Skeletal muscle satellite cell (primary cell): ENCODE results near the gene FAM120C.
A peak's percentile ranks its signal among the peaks of the same experiment; 100 is the strongest.

Experiments
- H3K27me3 ChIP-seq: 2 replicates; pipeline ENCODE4 v1.7.0; 2013; ENCODE audit warnings: low read length; ENCODE audit not compliant: control insufficient read depth, insufficient read depth
- H3K36me3 ChIP-seq: 2 replicates; pipeline ENCODE4 v1.7.0; 2013; ENCODE audit warnings: mild to moderate bottlenecking, control low read depth, low read length; ENCODE audit not compliant: insufficient read depth
- H3K4me1 ChIP-seq: 2 replicates; pipeline ENCODE4 v1.7.0; 2013; ENCODE audit warnings: low read length; ENCODE audit not compliant: control insufficient read depth, insufficient read depth
- H3K4me2 ChIP-seq: 2 replicates; pipeline ENCODE4 v1.7.0; 2013; ENCODE audit warnings: mild to moderate bottlenecking, low read length
- H3K4me3 ChIP-seq: 2 replicates; pipeline ENCODE4 v1.7.0; 2013; ENCODE audit warnings: low read length
- H3K9ac ChIP-seq: 2 replicates; pipeline ENCODE4 v1.7.0; 2013; ENCODE audit warnings: mild to moderate bottlenecking, low read depth, low read length, moderate library complexity
- H3K9me3 ChIP-seq: replicated peaks from 2 replicates; pipeline ENCODE4 v1.7.0; 2013; ENCODE audit warnings: mild to moderate bottlenecking, control low read depth, low read length

FAM120C gene

DNA sequence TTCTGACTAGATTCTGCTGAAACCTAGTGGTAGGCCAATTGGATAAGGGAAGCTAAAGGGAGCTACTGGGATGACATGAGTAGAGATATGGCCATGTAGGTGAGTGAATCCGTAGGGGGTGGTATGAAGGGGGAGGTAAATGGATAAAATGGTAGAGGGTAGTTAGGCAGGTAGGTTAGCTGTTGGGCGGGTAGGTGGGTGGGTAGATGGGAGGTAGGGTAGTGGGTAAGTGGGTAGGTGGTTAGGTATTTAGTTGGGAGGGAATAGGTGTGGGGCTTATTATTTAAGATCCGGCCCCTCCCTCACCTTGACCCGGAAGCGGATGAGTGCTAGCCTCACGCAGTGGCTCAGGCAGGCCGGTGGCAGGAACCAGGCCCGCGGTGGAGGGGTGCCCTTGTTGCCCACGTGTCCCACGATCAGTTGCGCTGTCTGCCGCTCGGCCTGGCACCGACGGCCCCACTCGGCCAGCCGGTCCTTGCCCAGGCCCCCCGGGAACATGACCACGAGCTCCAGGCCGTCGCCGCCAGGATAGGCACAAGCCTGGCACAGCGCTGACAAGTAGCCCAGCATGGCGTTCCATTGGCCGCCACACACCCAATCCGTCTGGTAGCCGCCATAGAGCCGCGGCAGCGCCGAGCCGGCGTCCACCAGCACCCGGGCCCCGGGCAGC, 725 bp downstream of the FAM120C start:
- no peaks in the 10 kb centered on the region for H3K27me3 ChIP-seq
- peak overlapping the region; percentile 85 for H3K4me3 ChIP-seq
- H3K9ac ChIP-seq = peak overlapping the region; percentile 84
- no peaks in the 10 kb centered on the region for H3K36me3 ChIP-seq
- peaks cover 14% of the 10 kb centered on the region for H3K4me1 ChIP-seq
- H3K4me2 ChIP-seq = peak overlapping the region; percentile 79
- H3K9me3 ChIP-seq = no peaks in the 10 kb centered on the region

DNA sequence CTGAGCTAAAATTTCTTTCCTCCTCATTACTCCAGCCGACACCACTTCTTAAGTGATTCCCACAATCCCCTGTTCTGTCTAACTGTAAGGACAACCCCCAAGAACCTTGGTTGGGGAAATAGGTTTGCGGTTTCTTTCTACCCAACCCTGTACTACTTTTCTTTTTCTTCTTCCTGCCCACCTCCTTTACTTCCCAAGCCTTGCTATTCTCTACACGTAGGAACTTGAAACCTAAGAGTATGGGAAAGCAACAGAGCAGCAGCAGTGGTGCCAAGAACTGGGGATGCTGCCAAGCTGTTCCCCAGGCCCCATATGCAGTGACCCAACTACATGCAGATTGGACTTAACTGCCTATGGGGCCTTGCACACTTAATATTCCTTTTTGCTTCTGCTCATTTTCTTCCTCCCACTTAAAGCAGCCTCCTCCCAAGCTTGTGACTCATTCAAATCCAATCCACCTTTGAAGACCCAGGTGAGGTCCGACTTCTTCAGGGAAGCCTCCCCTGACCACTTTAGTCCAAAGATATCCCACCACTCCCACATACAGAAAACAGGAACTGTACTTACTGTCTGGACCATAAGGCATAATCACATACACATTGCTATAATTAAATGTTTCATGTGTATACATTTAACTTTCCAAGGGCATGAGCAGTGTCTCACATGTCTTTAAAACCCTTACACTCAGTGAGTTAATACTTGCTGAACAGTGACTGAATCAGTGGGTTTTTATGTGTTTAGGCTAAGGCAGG, 1.7 kb downstream of the FAM120C start:
- Histone ChIP-seq H3K4me1 (peaks cover 19% of the 10 kb centered on the region), H3K27me3 (no peaks in the 10 kb centered on the region), H3K36me3 (no peaks in the 10 kb centered on the region), H3K9me3 (no peaks in the 10 kb centered on the region), H3K4me3 (peak overlapping the region; percentile 85), H3K4me2 (peak overlapping the region; percentile 79), H3K9ac (peak overlapping the region; percentile 84)

DNA sequence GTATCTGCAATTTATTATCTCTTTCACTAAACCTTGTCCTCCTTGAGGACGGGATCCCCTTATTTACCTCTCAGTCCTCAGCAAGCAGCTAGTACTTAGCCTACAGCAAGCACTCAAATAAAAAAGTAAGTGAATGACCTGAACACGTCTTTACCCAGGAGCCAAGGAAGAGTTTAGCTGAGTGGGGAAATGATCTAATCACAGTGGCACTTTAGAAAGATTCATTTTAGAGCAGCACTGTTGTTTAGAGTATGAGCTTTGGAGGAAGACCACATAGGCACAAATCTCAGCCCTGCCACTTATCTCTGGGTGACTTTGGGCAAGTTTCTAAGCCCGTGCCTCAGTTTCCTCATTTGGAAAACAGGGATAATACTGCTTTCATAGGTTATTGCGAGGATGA, 2.7 kb downstream of the FAM120C start:
- H3K9me3 ChIP-seq = no peaks in the 10 kb centered on the region
- H3K9ac ChIP-seq = peak overlapping the region; percentile 84
- peaks cover 19% of the 10 kb centered on the region for H3K4me1 ChIP-seq
- peak overlapping the region; percentile 85 for H3K4me3 ChIP-seq
- H3K27me3 ChIP-seq = no peaks in the 10 kb centered on the region
- no peaks in the 10 kb centered on the region for H3K36me3 ChIP-seq
- H3K4me2 ChIP-seq = peak overlapping the region; percentile 79

DNA sequence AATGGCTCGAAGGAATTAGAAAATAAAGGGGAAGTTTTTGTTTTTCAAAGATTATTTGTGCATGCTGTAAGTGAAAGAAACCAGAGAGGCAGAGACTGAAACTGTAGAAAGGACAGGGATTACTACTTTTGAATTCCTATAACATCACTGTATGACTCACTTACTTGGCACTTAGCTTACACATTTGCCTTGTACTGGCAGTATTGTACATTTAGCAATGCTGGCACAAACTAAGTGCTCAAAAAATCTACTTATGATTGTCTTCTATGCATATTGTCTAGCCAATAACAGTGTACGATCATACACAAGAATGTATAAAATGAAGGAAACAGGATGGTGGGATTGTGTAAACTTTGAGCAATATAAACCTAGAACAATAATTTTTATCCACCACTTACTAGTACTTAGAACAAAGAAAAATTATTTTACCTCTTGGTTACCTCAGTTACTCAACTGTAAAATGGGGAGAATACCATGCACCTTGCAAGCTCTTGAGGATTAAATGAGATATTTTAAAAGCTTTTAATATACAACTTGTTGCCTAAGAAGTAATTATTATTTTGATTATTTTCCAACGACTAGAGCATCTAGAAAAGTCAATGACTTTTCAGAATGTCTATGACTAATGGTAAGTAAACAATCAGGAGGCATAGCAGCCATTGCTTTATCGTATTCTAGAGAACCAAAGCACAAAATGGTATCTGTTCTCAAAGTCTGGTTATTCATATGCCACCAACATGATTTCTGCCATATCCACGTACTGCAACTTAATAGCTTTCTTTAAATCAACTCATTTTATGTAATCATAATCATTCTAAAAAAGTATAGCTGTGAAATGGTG, 4.7 kb downstream of the FAM120C start:
- Histone ChIP-seq H3K4me3 (peak overlapping the region; percentile 49), H3K9me3 (no peaks in the 10 kb centered on the region), H3K27me3 (no peaks in the 10 kb centered on the region)

GRCh38 chrX:54177306-54177705, 5.7 kb downstream of the FAM120C start:
- peak overlapping the region; percentile 52 for H3K9ac ChIP-seq
- peaks cover 19% of the 10 kb centered on the region for H3K4me1 ChIP-seq
- no peaks in the 10 kb centered on the region for H3K27me3 ChIP-seq
- H3K9me3 ChIP-seq = no peaks in the 10 kb centered on the region
- H3K36me3 ChIP-seq = no peaks in the 10 kb centered on the region
- H3K4me3 ChIP-seq = no peak overlapping the region
- peak overlapping the region; percentile 79 for H3K4me2 ChIP-seq

More for the DNA sequence above, 4.7 kb downstream of the FAM120C start:
- H3K4me1 ChIP-seq = peaks cover 19% of the 10 kb centered on the region
- peak overlapping the region; percentile 79 for H3K4me2 ChIP-seq
- H3K9ac ChIP-seq = peak overlapping the region; percentile 52
- no peaks in the 10 kb centered on the region for H3K36me3 ChIP-seq

DNA sequence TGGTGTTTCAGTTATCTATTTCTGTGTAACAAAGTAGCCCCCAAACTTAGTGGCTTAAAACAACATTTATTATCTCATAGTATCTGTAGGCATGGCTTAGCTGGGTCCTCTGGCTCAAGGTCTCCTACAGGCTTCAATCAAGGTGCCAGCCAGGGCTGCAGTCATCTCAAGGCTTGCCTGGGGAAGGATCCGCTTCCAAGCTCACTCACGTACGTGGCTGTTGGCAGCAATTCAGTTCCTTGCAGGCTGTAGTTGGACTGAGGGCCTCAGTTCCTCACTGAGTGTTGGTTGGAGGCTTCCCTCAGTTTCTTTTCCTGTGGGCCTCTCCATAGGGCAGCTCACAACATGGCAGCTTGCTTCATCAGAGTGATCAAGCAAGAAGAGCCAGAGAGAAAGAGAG, 9.3 kb downstream of the FAM120C start:
- Histone ChIP-seq H3K4me3 (no peak overlapping the region), H3K27me3 (no peaks in the 10 kb centered on the region), H3K4me2 (no peak overlapping the region), H3K9me3 (no peaks in the 10 kb centered on the region), H3K36me3 (no peaks in the 10 kb centered on the region), H3K4me1 (peaks cover 19% of the 10 kb centered on the region), H3K9ac (no peak overlapping the region)

GRCh38 chrX:54172455-54172854, 10.6 kb downstream of the FAM120C start:
- H3K4me2 ChIP-seq = no peak overlapping the region

GRCh38 chrX:54171527-54172250, 11.4 kb downstream of the FAM120C start:
- Histone ChIP-seq H3K27me3 (no peaks in the 10 kb centered on the region), H3K9me3 (no peaks in the 10 kb centered on the region), H3K4me3 (no peak overlapping the region), H3K4me1 (peaks cover 4% of the 10 kb centered on the region), H3K4me2 (no peak overlapping the region), H3K9ac (no peak overlapping the region), H3K36me3 (no peaks in the 10 kb centered on the region)

More at GRCh38 chrX:54172455-54172854, 10.6 kb downstream of the FAM120C start:
- H3K36me3 ChIP-seq = no peaks in the 10 kb centered on the region
- no peaks in the 10 kb centered on the region for H3K27me3 ChIP-seq
- H3K9me3 ChIP-seq = no peaks in the 10 kb centered on the region
- H3K9ac ChIP-seq = no peak overlapping the region
- no peak overlapping the region for H3K4me3 ChIP-seq
- H3K4me1 ChIP-seq = peaks cover 10% of the 10 kb centered on the region

DNA sequence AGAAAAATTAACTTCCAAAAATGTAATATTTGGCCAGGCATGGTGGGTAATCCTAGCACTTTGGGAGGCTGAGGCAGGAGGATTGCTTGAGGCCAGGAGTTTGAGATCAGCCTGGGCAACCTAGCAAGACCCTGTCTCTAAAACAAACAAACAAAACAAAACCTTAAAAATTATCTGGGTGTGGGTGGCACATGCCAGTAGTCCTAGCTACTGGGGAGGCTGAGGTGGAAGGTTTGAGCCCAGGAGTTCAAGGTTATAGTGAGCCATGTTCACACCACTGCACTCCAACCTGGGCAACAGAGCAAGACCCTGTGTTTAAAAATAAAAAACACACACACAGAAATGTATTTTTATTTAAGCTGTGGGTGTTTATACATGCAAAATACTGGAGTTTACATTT, 12.0 kb downstream of the FAM120C start:
- peaks cover 4% of the 10 kb centered on the region for H3K4me1 ChIP-seq

DNA sequence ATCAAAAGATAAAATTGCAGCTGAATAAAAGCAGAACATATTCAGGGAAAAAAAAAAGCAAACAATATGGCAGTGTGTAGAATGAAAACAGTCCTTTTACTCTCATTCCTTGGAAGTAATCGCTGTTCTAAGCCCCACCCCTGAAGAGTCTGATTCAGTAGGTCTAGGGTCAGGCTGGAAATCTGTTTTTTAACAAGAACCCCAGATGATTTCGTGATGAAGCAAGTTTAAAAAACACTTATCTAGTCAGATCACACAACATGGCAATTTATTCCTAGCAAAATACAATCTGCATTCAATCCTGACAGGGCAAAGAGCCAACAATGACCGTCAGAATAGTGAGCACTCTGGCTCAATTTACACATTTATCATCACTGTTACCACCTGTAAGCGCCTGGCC, 16.1 kb downstream of the FAM120C start:
- no peaks in the 10 kb centered on the region for H3K9me3 ChIP-seq
- H3K9ac ChIP-seq = no peak overlapping the region
- H3K27me3 ChIP-seq = no peaks in the 10 kb centered on the region
- no peak overlapping the region for H3K4me2 ChIP-seq
- peaks cover 3% of the 10 kb centered on the region for H3K4me1 ChIP-seq
- no peaks in the 10 kb centered on the region for H3K36me3 ChIP-seq
- H3K4me3 ChIP-seq = no peak overlapping the region

More for the DNA sequence above, 12.0 kb downstream of the FAM120C start:
- Histone ChIP-seq H3K36me3 (no peaks in the 10 kb centered on the region), H3K4me2 (no peak overlapping the region), H3K27me3 (no peaks in the 10 kb centered on the region), H3K9ac (no peak overlapping the region), H3K4me3 (no peak overlapping the region), H3K9me3 (no peaks in the 10 kb centered on the region)

GRCh38 chrX:54157561-54157960, 25.5 kb downstream of the FAM120C start:
- H3K4me2 ChIP-seq = no peak overlapping the region
- no peaks in the 10 kb centered on the region for H3K4me1 ChIP-seq

More at GRCh38 chrX:54157561-54157960, 25.5 kb downstream of the FAM120C start:
- no peaks in the 10 kb centered on the region for H3K27me3 ChIP-seq
- no peaks in the 10 kb centered on the region for H3K9me3 ChIP-seq
- no peak overlapping the region for H3K4me3 ChIP-seq
- no peak overlapping the region for H3K9ac ChIP-seq
- no peaks in the 10 kb centered on the region for H3K36me3 ChIP-seq
